ENCODE measurements around the gene LYPD5. TPM values are rescaled to one million over a fixed set of nuclear protein-coding genes. Genes with fewer than 3 reads are reported as not detected.
A peak's percentile ranks its signal among the peaks of the same experiment; 100 is the strongest.

LYPD5 gene
- total and polyA plus RNA-seq, 2 of the 13 experiments (the other 11 are each of a cell fraction or from before 2014, with no cell fraction given): not detected

DNA sequence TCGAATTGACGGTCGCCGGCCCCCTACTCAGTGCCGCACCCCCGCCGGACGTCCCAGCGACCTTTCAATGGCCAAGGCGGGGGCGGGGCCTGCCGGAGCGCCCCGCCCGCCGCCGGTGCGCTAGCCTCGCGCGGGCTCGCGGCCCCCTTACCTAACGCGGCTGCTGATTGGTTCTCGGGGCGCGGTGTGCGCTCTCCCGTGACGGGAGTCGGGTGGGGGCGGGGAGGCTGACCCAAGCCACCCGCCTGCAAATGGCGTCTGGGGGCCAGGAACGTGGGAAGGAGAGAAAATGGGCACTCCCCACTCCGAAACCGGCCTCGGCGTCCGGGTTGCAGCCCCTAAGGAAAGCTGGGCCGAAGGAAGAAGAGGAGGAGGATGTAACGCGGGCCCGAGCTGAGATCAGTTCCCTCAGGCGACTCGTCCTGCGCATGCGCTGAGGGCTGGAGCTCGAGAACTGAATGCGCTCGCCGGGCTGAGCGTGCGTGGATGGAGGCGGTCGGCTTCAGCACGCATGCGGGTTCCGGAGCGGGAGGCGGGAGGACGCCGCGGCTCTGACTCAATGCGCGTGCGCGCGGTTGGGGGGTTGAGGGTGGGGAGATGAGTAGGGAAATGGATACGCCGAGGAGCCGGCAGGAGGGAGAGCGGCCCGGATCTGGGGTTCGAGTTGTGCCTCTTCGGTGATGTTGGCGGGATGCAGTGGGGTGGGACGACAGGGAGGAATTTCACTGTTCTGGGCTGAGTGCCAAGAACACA lies 47.6 kb downstream of the LYPD5 start, which contains the start of gene SMG9 (continued):
- TF ChIP-seq, protein P1, sequence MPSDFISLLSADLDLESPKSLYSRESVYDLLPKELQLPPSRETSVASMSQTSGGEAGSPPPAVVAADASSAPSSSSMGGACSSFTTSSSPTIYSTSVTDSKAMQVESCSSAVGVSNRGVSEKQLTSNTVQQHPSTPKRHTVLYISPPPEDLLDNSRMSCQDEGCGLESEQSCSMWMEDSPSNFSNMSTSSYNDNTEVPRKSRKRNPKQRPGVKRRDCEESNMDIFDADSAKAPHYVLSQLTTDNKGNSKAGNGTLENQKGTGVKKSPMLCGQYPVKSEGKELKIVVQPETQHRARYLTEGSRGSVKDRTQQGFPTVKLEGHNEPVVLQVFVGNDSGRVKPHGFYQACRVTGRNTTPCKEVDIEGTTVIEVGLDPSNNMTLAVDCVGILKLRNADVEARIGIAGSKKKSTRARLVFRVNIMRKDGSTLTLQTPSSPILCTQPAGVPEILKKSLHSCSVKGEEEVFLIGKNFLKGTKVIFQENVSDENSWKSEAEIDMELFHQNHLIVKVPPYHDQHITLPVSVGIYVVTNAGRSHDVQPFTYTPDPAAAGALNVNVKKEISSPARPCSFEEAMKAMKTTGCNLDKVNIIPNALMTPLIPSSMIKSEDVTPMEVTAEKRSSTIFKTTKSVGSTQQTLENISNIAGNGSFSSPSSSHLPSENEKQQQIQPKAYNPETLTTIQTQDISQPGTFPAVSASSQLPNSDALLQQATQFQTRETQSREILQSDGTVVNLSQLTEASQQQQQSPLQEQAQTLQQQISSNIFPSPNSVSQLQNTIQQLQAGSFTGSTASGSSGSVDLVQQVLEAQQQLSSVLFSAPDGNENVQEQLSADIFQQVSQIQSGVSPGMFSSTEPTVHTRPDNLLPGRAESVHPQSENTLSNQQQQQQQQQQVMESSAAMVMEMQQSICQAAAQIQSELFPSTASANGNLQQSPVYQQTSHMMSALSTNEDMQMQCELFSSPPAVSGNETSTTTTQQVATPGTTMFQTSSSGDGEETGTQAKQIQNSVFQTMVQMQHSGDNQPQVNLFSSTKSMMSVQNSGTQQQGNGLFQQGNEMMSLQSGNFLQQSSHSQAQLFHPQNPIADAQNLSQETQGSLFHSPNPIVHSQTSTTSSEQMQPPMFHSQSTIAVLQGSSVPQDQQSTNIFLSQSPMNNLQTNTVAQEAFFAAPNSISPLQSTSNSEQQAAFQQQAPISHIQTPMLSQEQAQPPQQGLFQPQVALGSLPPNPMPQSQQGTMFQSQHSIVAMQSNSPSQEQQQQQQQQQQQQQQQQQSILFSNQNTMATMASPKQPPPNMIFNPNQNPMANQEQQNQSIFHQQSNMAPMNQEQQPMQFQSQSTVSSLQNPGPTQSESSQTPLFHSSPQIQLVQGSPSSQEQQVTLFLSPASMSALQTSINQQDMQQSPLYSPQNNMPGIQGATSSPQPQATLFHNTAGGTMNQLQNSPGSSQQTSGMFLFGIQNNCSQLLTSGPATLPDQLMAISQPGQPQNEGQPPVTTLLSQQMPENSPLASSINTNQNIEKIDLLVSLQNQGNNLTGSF (CRISPR knock-in tag; IDR thresholded peaks at IDR 0.05): 0 out of 2 replicates have a peak, but pooled peaks have one; percentile 5
- TF ChIP-seq NCOA5 (CRISPR knock-in tag; IDR thresholded peaks at IDR 0.05): no peak
- TF ChIP-seq RXRB (CRISPR knock-in tag; IDR thresholded peaks at IDR 0.05; ENCODE audit: borderline replicate concordance): peak; percentile 30; the same call in 1 of the 2 replicates
- TF ChIP-seq HMG20B (CRISPR knock-in tag; conservative IDR thresholded peaks at IDR 0.05): no peak
- no peak for TF ChIP-seq NR3C1 (CRISPR knock-in tag; IDR thresholded peaks at IDR 0.05)
- 0 out of 2 replicates have a peak, but pooled peaks have one; percentile 79 for TF ChIP-seq PCBP1 (IDR thresholded peaks at IDR 0.05; ENCODE audit: borderline replicate concordance, low read depth, low read length)
- TF ChIP-seq, protein P2, sequence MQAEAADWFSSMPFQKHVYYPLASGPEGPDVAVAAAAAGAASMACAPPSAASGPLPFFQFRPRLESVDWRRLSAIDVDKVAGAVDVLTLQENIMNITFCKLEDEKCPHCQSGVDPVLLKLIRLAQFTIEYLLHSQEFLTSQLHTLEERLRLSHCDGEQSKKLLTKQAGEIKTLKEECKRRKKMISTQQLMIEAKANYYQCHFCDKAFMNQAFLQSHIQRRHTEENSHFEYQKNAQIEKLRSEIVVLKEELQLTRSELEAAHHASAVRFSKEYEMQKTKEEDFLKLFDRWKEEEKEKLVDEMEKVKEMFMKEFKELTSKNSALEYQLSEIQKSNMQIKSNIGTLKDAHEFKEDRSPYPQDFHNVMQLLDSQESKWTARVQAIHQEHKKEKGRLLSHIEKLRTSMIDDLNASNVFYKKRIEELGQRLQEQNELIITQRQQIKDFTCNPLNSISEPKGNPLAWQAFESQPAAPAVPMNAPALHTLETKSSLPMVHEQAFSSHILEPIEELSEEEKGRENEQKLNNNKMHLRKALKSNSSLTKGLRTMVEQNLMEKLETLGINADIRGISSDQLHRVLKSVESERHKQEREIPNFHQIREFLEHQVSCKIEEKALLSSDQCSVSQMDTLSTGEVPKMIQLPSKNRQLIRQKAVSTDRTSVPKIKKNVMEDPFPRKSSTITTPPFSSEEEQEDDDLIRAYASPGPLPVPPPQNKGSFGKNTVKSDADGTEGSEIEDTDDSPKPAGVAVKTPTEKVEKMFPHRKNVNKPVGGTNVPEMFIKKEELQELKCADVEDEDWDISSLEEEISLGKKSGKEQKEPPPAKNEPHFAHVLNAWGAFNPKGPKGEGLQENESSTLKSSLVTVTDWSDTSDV (CRISPR knock-in tag; IDR thresholded peaks at IDR 0.05): no peak
- TF ChIP-seq ZNF614 (CRISPR knock-in tag; IDR thresholded peaks at IDR 0.05; ENCODE audit: borderline replicate concordance): no peak
- peak; percentile 72 for TF ChIP-seq NFYC (CRISPR knock-in tag; IDR thresholded peaks at IDR 0.05)
- TF ChIP-seq IRX3 (CRISPR knock-in tag; IDR thresholded peaks at IDR 0.05; ENCODE audit: borderline replicate concordance, low read depth): no peak
- peak; percentile 41; the same call in 1 of the 2 replicates for TF ChIP-seq KLF15 (CRISPR knock-in tag; IDR thresholded peaks at IDR 0.05; ENCODE audit: borderline replicate concordance)
- 0 out of 2 replicates have a peak, but pooled peaks have one; percentile 38 for TF ChIP-seq ZNF160 (CRISPR knock-in tag; IDR thresholded peaks at IDR 0.05)
- 0 out of 2 replicates have a peak, but pooled peaks have one; percentile 14 for TF ChIP-seq SIN3B (IDR thresholded peaks at IDR 0.05; ENCODE audit: low read length)
- no peak for TF ChIP-seq HMGA1 (CRISPR knock-in tag; conservative IDR thresholded peaks at IDR 0.05)
- TF ChIP-seq MAFG (CRISPR knock-in tag; IDR thresholded peaks at IDR 0.05): no peak
- TF ChIP-seq, protein P3, sequence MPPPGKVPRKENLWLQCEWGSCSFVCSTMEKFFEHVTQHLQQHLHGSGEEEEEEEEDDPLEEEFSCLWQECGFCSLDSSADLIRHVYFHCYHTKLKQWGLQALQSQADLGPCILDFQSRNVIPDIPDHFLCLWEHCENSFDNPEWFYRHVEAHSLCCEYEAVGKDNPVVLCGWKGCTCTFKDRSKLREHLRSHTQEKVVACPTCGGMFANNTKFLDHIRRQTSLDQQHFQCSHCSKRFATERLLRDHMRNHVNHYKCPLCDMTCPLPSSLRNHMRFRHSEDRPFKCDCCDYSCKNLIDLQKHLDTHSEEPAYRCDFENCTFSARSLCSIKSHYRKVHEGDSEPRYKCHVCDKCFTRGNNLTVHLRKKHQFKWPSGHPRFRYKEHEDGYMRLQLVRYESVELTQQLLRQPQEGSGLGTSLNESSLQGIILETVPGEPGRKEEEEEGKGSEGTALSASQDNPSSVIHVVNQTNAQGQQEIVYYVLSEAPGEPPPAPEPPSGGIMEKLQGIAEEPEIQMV (CRISPR knock-in tag; IDR thresholded peaks at IDR 0.05; ENCODE audit: low read depth): no peak
- TF ChIP-seq ZFP36L2 (CRISPR knock-in tag; IDR thresholded peaks at IDR 0.05): no peak
- peak; percentile 64 for TF ChIP-seq ARNTL (CRISPR knock-in tag; IDR thresholded peaks at IDR 0.05)
- peak; percentile 85 for TF ChIP-seq KAT8 (CRISPR knock-in tag; IDR thresholded peaks at IDR 0.05)
- no peak for TF ChIP-seq POGZ (CRISPR knock-in tag; IDR thresholded peaks at IDR 0.05)

All from HepG2 (cell line).